Neuronal stem cell (in vitro differentiated cells): ENCODE results near the gene TSHR.

Source experiments
- DNase-seq: peaks from one replicate; pipeline ENCODE4 v3.0.0-alpha.2; 2013; ENCODE audit warnings: low spot score
- H2AFZ ChIP-seq: one replicate; pipeline ENCODE4 v1.6.1; 2013; ENCODE audit warnings: mild to moderate bottlenecking, low read length, inconsistent platforms
- H2AK5ac ChIP-seq: 2 replicates; pipeline ENCODE4 v1.6.1; 2013; ENCODE audit warnings: low read depth, mild to moderate bottlenecking, inconsistent platforms, low read length, moderate library complexity, mixed read lengths
- H2BK120ac ChIP-seq: 2 replicates; pipeline ENCODE4 v1.6.1; 2013; ENCODE audit warnings: low read depth, mild to moderate bottlenecking, inconsistent platforms, low read length, moderate library complexity, mixed read lengths
- H2BK12ac ChIP-seq: one replicate; pipeline ENCODE4 v1.6.1; 2013; ENCODE audit warnings: low read length, inconsistent platforms
- H2BK15ac ChIP-seq: 2 replicates; pipeline ENCODE4 v1.6.1; 2013; ENCODE audit warnings: mild to moderate bottlenecking, low read length, inconsistent platforms, mixed read lengths
- H2BK5ac ChIP-seq: one replicate; pipeline ENCODE4 v1.6.1; 2013; ENCODE audit warnings: inconsistent platforms, mild to moderate bottlenecking, low read length, moderate library complexity
- H3K14ac ChIP-seq: one replicate; pipeline ENCODE4 v1.6.1; 2013; ENCODE audit warnings: low read length, inconsistent platforms
- H3K18ac ChIP-seq: 2 replicates; pipeline ENCODE4 v1.6.1; 2013; ENCODE audit warnings: low read length, inconsistent platforms
- H3K23ac ChIP-seq: 2 replicates; pipeline ENCODE4 v1.6.1; 2013; ENCODE audit warnings: low read depth, mild to moderate bottlenecking, mixed read lengths, low read length, inconsistent platforms; ENCODE audit not compliant: poor library complexity
- H3K27ac ChIP-seq: replicated peaks from 3 replicates; pipeline ENCODE4 v1.5.1; 2013; ENCODE audit warnings: low read length, inconsistent platforms
- H3K27me3 ChIP-seq, 3 experiments: 2 replicates each; pipeline ENCODE4 v1.6.1; 2013; ENCODE audit warnings: low read length in 3 of 3, mild to moderate bottlenecking in 2 of 3, inconsistent platforms in 1 of 3, low read depth in 1 of 3, mixed read lengths in 1 of 3, moderate library complexity in 1 of 3; ENCODE audit not compliant: control insufficient read depth in 3 of 3, insufficient read depth in 3 of 3
- H3K36me3 ChIP-seq, 2 donors: replicated peaks in 1 of 2; 2 replicates each; pipeline ENCODE4 v1.6.1; 2013; ENCODE audit warnings: low read length in 2 of 2; ENCODE audit not compliant: control insufficient read depth in 2 of 2, insufficient read depth in 2 of 2
- H3K4ac ChIP-seq: 2 replicates; pipeline ENCODE4 v1.6.1; 2013; ENCODE audit warnings: inconsistent platforms, mild to moderate bottlenecking, low read length, moderate library complexity
- H3K4me1 ChIP-seq, 2 donors: 1 replicate in 1 of 2; 2 replicates in 1 of 2; pipeline ENCODE4 v1.6.1; 2013; ENCODE audit warnings: low read length in 2 of 2, low read depth in 1 of 2; ENCODE audit not compliant: control insufficient read depth in 2 of 2, insufficient read depth in 1 of 2
- H3K4me2 ChIP-seq: one replicate; pipeline ENCODE4 v1.6.1; 2013; ENCODE audit warnings: mild to moderate bottlenecking, low read length, inconsistent platforms; ENCODE audit not compliant: insufficient read depth, poor library complexity, severe bottlenecking
- H3K4me3 ChIP-seq, 2 donors: 2 replicates each; pipeline ENCODE4 v1.5.1; 2013; ENCODE audit warnings: low read length in 2 of 2, mild to moderate bottlenecking in 2 of 2, inconsistent platforms in 1 of 2, moderate library complexity in 1 of 2
- H3K79me1 ChIP-seq: one replicate; pipeline ENCODE4 v1.6.1; 2013; ENCODE audit warnings: low read depth, mild to moderate bottlenecking, inconsistent platforms, low read length, moderate library complexity
- H3K9ac ChIP-seq: one replicate; pipeline ENCODE4 v1.6.1; 2013; ENCODE audit warnings: mild to moderate bottlenecking, low read depth, low read length, inconsistent platforms; ENCODE audit not compliant: poor library complexity
- H3K9me3 ChIP-seq, 2 donors: replicated peaks in 1 of 2; 2 replicates each; pipeline versions ENCODE3 to v1.6.1; 2013; ENCODE audit warnings: low read length in 2 of 2, mild to moderate bottlenecking in 2 of 2, inconsistent platforms in 1 of 2, low read depth in 1 of 2, mixed read lengths in 1 of 2, moderate library complexity in 1 of 2; ENCODE audit not compliant: control insufficient read depth in 2 of 2, insufficient read depth in 1 of 2
- H4K8ac ChIP-seq: one replicate; pipeline ENCODE4 v1.6.1; 2013; ENCODE audit warnings: low read depth, mild to moderate bottlenecking, inconsistent platforms, low read length, moderate library complexity
- H4K91ac ChIP-seq: one replicate; pipeline ENCODE4 v1.6.1; 2013; ENCODE audit warnings: low read length, low read depth, mild to moderate bottlenecking, inconsistent platforms; ENCODE audit not compliant: poor library complexity
- WGBS, 2 donors: extraction: QIAGEN DNeasy Blood & Tissue Kit; methylation state at CpG; one replicate each; pipeline ENCODE4 v1.1.7; 2013; ENCODE audit warnings: missing lambda C conversion rate in 2 of 2, mixed read lengths in 1 of 2; ENCODE audit not compliant: insufficient read length in 2 of 2, insufficient replicate concordance in 1 of 2; ENCODE audit errors: extremely low coverage in 2 of 2; 5-methylcytosine and 5-hydroxymethylcytosine counted together

The TSHR gene

DNA sequence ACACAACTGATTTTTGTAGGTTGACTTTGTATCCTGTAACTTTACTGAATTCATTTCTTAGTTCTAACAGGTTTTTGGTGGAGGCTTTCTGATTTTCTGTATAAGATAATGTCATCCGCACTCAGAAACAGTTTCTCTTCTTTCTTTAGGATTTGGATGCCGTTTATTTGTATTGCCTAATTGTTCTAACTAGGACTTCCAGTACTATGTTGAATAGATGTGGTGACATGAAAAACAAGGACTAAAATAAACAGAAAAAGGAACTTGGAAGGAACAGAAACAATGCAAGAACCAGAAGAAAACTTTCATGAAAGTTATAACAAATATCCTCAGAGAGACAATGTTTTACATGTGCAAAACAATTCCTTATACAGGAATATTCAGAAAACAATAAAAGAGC is 165.1 kb downstream of the TSHR start:
- no peak overlapping the region for H4K91ac ChIP-seq
- no peak overlapping the region for H2BK120ac ChIP-seq
- no peak overlapping the region for H3K9ac ChIP-seq
- no peak overlapping the region for H3K23ac ChIP-seq
- H2BK15ac ChIP-seq, result no peak overlapping the region
- H3K36me3 ChIP-seq, result no peaks in the 10 kb centered on the region
- no peak overlapping the region for H3K18ac ChIP-seq
- WGBS, 2 donors, result no CpG with 5 or more reads among the region's 2 CpGs
- H3K79me1 ChIP-seq, result no peaks in the 10 kb centered on the region
- no peaks in the 10 kb centered on the region for H3K27me3 ChIP-seq
- no peaks in the 10 kb centered on the region for H3K4me1 ChIP-seq
- no peak overlapping the region for H3K4me3 ChIP-seq
- H3K4ac ChIP-seq, result no peak overlapping the region
- H2AK5ac ChIP-seq, result no peak overlapping the region
- no peak for DNase-seq
- H2BK5ac ChIP-seq, result no peak overlapping the region
- H4K8ac ChIP-seq, result no peak overlapping the region
- no peak overlapping the region for H3K4me2 ChIP-seq
- no peak overlapping the region for H2BK12ac ChIP-seq
- H3K14ac ChIP-seq, result no peak overlapping the region
- no peak overlapping the region for H2AFZ ChIP-seq
- H3K9me3 ChIP-seq, result peaks cover 0 to under 1% of the 10 kb centered on the region in 2 donors
- H3K27ac ChIP-seq, result no peak overlapping the region

DNA sequence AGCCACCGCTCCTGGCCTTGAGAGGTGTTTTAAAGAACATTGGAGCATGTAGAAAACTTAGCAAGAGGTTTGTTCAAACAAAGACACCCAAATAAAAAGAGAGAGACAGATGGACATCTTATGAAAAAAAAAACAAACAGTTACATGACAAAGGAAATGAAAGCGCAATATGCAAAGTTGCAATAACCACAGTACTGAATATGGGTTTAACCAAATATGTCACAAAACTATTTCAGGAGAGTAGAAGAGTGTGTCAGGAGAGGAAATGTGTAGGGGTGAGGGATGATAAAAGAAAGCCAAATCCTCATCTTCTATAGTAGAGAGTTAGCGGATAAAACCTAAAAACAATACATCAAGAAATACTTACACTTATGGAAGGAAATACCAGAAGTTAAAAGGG is 166.9 kb downstream of the TSHR start:
- no peaks in the 10 kb centered on the region for H3K79me1 ChIP-seq
- H2AK5ac ChIP-seq, result no peak overlapping the region
- H2AFZ ChIP-seq, result no peak overlapping the region
- no CpG with 5 or more reads among the region's 3 CpGs for whole genome bisulfite sequencing, 2 donors
- H2BK5ac ChIP-seq, result no peak overlapping the region
- no peak overlapping the region for H2BK120ac ChIP-seq
- H2BK15ac ChIP-seq, result no peak overlapping the region
- no peak overlapping the region for H2BK12ac ChIP-seq
- H3K4ac ChIP-seq, result no peak overlapping the region
- no peak overlapping the region for H3K27ac ChIP-seq
- no peaks in the 10 kb centered on the region for H3K36me3 ChIP-seq
- no peak overlapping the region for H3K23ac ChIP-seq
- H3K14ac ChIP-seq, result no peak overlapping the region
- no peak overlapping the region for H4K91ac ChIP-seq
- H3K9ac ChIP-seq, result no peak overlapping the region
- no peak overlapping the region for H3K4me3 ChIP-seq
- no peak for DNase-seq
- no peak overlapping the region for H4K8ac ChIP-seq
- no peak overlapping the region for H3K18ac ChIP-seq
- H3K4me2 ChIP-seq, result no peak overlapping the region
- H3K4me1 ChIP-seq, result no peaks in the 10 kb centered on the region
- peaks cover 0 to 3% of the 10 kb centered on the region in 2 donors for H3K9me3 ChIP-seq
- no peaks in the 10 kb centered on the region for H3K27me3 ChIP-seq

GRCh38 chr14:81123811-81124210 is 168.4 kb downstream of the TSHR start:
- Histone ChIP-seq H3K23ac (no peak overlapping the region), H3K14ac (no peak overlapping the region), H2BK5ac (no peak overlapping the region), H2AK5ac (no peak overlapping the region), H2BK120ac (no peak overlapping the region), H4K91ac (no peak overlapping the region), H2BK12ac (no peak overlapping the region), H3K27ac (no peak overlapping the region), H2BK15ac (no peak overlapping the region), H3K36me3 (no peaks in the 10 kb centered on the region), H3K4ac (no peak overlapping the region), H3K27me3 (no peaks in the 10 kb centered on the region), H3K9me3 (peaks cover 0 to 3% of the 10 kb centered on the region in 2 donors), H3K4me1 (no peaks in the 10 kb centered on the region), H2AFZ (no peak overlapping the region), H3K79me1 (no peaks in the 10 kb centered on the region), H3K18ac (no peak overlapping the region), H4K8ac (no peak overlapping the region), H3K9ac (no peak overlapping the region), H3K4me3 (no peak overlapping the region), H3K4me2 (no peak overlapping the region)
- DNase-seq, result no peak

GRCh38 chr14:81125536-81125935 is 170.1 kb downstream of the TSHR start:
- H2AK5ac ChIP-seq, result no peak overlapping the region
- H4K91ac ChIP-seq, result no peak overlapping the region
- no peak overlapping the region for H3K9ac ChIP-seq
- H3K36me3 ChIP-seq, result no peaks in the 10 kb centered on the region
- no peak overlapping the region for H3K14ac ChIP-seq
- no peak overlapping the region for H3K23ac ChIP-seq
- peaks cover 0 to 3% of the 10 kb centered on the region in 2 donors for H3K9me3 ChIP-seq
- no peak overlapping the region for H2BK5ac ChIP-seq
- H3K27ac ChIP-seq, result no peak overlapping the region
- H3K79me1 ChIP-seq, result no peaks in the 10 kb centered on the region
- H3K4me2 ChIP-seq, result no peak overlapping the region
- H2BK12ac ChIP-seq, result no peak overlapping the region
- no CpG with 5 or more reads among the region's 4 CpGs for WGBS, 2 donors
- H3K27me3 ChIP-seq, result no peaks in the 10 kb centered on the region
- no peak overlapping the region for H2BK15ac ChIP-seq
- H3K4me3 ChIP-seq, result no peak overlapping the region
- no peak overlapping the region for H3K18ac ChIP-seq
- no peak overlapping the region for H3K4ac ChIP-seq
- H2AFZ ChIP-seq, result no peak overlapping the region
- DNase-seq, result no peak
- no peak overlapping the region for H2BK120ac ChIP-seq
- no peak overlapping the region for H4K8ac ChIP-seq
- H3K4me1 ChIP-seq, result no peaks in the 10 kb centered on the region
